HG02840 (cell line): ENCODE measurements around the gene PKNOX2.

Source experiments
- ATAC-seq: cut with Tn5 transposase; IDR thresholded peaks from one replicate; pipeline ENCODE4 v1.9.1; 2021; ENCODE audit warnings: mild to moderate bottlenecking, moderate library complexity, moderate number of reproducible peaks; ENCODE audit not compliant: unreplicated experiment, low FRiP score

Gene PKNOX2

GRCh38 chr11:125394296-125394695 is 229.7 kb downstream of the PKNOX2 start:
- no peak for ATAC-seq

- no peak for ATAC-seq
Observed at GRCh38 chr11:125397421-125397820, 232.9 kb downstream of the PKNOX2 start.

GRCh38 chr11:125398475-125398874 is 233.9 kb downstream of the PKNOX2 start:
- no peak for ATAC-seq

- no peak for ATAC-seq
Observed at GRCh38 chr11:125398994-125399640, 234.6 kb downstream of the PKNOX2 start.

- ATAC-seq = no peak
Observed at GRCh38 chr11:125399945-125400344, 235.4 kb downstream of the PKNOX2 start.

- no peak for ATAC-seq
Observed at GRCh38 chr11:125401235-125401634, 236.7 kb downstream of the PKNOX2 start.

- ATAC-seq = no peak
Observed at GRCh38 chr11:125401746-125402145, 237.2 kb downstream of the PKNOX2 start.

GRCh38 chr11:125402435-125402834 is 237.9 kb downstream of the PKNOX2 start:
- no peak for ATAC-seq

- ATAC-seq = no peak
Observed at GRCh38 chr11:125404157-125404810, 239.7 kb downstream of the PKNOX2 start.

GRCh38 chr11:125404811-125405790 is 240.6 kb downstream of the PKNOX2 start:
- peak; percentile 80 for ATAC-seq

GRCh38 chr11:125407046-125407445 is 242.5 kb downstream of the PKNOX2 start:
- ATAC-seq = no peak

GRCh38 chr11:125408311-125408711 is 243.8 kb downstream of the PKNOX2 start:
- no peak for ATAC-seq

- no peak for ATAC-seq
Observed at GRCh38 chr11:125410091-125410490, 245.5 kb downstream of the PKNOX2 start.

GRCh38 chr11:125412177-125412496 is 247.6 kb downstream of the PKNOX2 start:
- no peak for ATAC-seq

GRCh38 chr11:125412509-125412908 is 248.0 kb downstream of the PKNOX2 start:
- no peak for ATAC-seq

- no peak for ATAC-seq
Observed at GRCh38 chr11:125413226-125413625, 248.7 kb downstream of the PKNOX2 start.

GRCh38 chr11:125414121-125414520 is 249.6 kb downstream of the PKNOX2 start:
- no peak for ATAC-seq

- no peak for ATAC-seq
Observed at GRCh38 chr11:125416981-125417935, 252.7 kb downstream of the PKNOX2 start.

GRCh38 chr11:125418396-125418795 is 253.8 kb downstream of the PKNOX2 start:
- no peak for ATAC-seq

GRCh38 chr11:125422681-125423080 is 258.1 kb downstream of the PKNOX2 start:
- ATAC-seq = no peak
